GM12874 (cell line): Measurements from ENCODE around the gene PLAAT2.

ENCODE experiments used
- TF ChIP-seq, protein P1 (sequence below): IDR thresholded peaks from 2 replicates; pipeline ENCODE4 v1.5.1; 2011; ENCODE audit warnings: low read depth, mild to moderate bottlenecking, control low read depth, low read length, moderate library complexity; ENCODE audit not compliant: insufficient read depth

Gene PLAAT2

DNA sequence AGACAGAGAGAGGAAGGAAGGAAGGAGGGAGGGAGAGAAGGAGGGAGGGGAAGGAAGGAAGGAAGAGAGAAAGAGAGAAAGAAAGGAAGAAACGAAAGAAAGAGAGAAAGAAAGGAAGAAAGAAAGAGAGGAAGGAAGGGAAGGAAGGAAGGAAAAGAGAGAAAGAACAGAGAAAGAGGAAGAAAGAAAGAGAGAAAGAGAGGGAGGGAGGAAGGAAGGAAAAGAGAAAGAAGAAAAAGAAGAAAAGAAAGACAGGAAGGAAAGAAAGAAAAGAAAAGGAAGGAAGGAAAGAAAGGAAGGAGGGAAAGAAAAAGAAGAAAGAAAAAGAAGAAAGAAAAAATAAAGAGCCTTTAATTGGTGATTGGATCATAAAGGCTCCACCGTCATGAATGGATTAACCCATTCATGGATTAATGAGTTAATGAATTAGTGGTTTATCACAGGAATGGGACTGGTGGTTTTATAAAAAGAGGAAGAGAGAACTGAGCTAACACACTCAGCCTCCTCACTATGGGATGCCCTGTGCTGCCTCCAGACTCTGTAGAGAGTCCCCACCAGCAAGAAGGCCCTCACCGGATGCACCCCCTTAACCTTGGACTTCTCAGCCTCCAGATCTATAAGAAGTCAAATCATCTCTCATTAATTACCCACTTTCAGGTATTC lies 9.0 kb upstream of the PLAAT2 start:
- TF ChIP-seq, protein P1, sequence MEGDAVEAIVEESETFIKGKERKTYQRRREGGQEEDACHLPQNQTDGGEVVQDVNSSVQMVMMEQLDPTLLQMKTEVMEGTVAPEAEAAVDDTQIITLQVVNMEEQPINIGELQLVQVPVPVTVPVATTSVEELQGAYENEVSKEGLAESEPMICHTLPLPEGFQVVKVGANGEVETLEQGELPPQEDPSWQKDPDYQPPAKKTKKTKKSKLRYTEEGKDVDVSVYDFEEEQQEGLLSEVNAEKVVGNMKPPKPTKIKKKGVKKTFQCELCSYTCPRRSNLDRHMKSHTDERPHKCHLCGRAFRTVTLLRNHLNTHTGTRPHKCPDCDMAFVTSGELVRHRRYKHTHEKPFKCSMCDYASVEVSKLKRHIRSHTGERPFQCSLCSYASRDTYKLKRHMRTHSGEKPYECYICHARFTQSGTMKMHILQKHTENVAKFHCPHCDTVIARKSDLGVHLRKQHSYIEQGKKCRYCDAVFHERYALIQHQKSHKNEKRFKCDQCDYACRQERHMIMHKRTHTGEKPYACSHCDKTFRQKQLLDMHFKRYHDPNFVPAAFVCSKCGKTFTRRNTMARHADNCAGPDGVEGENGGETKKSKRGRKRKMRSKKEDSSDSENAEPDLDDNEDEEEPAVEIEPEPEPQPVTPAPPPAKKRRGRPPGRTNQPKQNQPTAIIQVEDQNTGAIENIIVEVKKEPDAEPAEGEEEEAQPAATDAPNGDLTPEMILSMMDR, result no peak

DNA sequence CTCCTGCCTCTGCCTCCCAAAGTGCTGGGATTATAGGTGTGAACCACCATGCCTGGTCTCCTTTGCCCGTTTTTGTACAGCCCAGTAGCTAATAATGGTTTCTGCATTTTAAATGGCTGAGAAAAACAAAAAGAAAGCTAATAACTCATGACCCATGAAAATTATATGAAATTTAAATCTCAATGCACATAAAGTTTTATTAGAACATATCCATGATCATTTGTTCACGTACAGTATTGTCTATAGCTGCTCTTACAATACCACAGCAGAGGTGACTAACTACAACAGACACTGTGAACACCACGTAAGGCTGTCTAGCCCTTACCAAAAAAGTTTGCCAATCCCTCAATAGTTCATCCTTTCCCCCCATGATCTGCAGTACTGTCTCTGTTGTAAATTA lies 6.4 kb upstream of the PLAAT2 start:
- TF ChIP-seq, protein P1, result no peak

DNA sequence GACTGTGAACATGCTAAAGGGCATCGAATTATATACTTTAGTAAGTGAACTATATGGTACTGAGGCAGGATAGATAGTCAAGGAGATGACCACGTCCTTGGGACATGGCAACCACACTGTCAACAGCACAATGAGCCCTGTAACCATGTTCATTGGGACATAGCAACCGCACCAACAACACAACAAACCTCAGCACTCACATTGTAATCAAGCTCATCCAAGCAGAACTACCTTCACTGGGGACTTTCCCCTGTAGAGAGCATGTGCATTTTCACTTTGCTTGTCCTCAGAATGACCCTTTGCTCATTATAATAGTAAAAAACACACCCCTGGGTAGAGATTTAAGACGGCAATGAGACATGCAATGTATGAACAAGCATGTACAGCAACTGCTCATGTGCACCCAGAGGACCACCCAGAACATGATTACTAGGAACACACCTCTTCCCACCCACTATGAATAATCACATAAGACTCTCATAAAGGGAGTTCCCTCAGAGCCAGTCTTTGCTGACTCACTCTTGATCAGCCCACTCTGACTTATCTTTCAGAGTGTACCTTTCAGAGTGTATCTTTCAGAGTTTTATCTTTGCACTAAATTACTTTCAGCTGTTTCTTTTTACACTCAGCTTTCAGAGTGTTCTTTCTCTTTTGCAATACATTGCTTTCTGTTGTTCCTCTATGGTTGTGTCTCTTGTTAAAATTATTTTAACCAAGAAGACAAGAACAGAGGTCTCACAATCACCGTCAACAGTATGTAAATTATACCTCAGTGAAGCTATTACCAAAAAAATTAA lies 4.1 kb upstream of the PLAAT2 start:
- TF ChIP-seq, protein P1, result no peak

DNA sequence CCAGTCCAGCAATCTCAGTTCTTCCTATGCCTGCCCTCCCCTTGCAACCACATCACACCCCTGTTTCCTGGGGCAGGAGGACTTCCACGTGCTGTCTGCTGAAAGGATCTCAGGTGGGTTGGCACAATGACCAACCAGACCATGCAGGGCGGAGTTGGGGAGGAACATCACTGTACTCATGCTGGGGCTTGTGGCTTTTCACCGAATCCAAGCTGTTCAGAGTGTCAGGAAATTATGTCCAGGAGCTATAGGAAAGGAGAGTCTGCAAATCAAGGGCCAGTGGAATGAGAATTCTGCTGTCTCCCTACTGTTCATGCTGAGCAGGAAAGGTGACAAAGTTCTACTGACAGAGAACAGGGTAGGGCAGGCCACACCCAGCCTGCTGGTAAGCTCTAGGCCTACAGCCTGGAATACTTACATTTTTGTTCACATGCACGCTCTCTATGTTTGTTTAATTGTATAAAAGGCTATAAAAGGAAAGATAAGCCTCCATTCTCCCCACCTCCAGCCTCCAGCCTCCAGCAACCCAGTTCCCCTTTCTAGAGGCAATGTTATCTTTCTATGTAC lies 1.7 kb upstream of the PLAAT2 start:
- TF ChIP-seq, protein P1, result no peak

DNA sequence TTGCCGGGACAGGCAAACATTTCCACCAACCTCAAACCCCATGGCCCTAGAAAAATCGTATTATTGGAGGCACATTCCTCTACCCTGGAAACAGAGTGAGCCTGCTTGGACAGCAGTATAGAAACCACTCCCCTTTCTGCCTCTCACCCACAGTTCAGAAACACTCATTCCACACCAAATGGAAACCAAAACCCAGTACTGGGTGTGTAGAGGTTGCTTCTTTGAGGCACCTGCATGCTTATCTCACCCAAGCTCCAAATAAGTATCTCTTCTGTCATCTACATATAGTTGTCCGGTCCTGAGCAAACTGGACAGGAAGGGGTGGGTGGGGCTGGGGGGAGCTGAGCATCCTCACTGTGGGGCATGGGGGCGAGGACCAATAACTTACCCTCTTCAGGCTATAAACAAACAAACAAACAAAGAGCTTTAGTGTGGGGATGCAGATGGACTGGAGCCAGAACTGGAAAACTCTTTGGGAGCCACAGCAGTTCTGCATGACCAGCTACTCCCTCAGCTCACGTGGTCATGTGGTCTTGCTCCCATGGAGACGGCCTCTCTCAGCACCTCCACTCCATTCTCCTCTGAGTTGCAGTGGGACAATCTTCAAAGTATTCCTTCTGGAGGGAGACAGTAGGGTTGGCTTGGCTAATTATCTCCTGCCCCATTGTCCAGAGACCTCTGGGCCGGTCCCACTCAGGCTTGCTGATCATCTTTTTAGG lies 1.0 kb upstream of the PLAAT2 start:
- TF ChIP-seq, protein P1, result no peak

DNA sequence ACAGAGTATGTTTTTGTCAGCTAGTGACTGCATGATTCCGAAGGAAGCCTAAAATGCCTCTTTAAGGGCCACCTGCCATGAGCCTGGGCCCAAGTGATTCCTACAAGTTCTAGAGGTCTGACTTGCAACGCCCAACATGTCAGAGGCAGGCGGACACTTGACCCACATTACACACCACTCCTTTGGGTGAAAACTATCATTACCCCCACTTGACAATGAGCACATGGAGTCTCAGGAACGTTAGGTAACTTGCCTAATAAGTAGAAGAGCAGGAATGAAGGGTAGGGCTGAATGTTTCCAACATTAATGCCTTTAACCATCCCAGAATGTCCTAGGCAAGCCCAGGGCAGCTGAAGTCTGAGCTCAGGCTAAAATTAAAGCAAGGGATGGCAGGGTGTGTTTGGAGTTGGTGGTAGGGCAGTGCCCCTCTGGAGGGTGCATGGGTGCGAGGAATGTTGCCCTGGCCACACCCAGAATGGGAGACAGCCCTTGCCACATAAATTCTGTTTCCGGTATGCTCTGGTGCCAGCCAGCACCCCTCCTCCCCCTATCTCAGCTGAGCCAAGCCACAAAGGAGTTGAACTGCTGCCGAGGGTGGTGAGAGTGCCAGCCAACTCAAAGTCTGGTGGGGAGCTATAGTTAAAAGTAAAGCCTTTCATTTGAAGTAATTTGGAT lies 2.5 kb downstream of the PLAAT2 start:
- TF ChIP-seq, protein P1, result no peak
